Lower lobe of right lung (tissue), 2 donors: ENCODE results near the gene RECQL5. TPM values are rescaled to one million over a fixed set of nuclear protein-coding genes. Genes with fewer than 3 reads are reported as not detected.

Source experiments
- ATAC-seq, 2 donors: fragments of 200-7000 bp; cut with Tn5 transposase; one replicate each; pipeline ENCODE4 v1.9.1; 2020 to 2022; ENCODE audit warnings: mild to moderate bottlenecking in 2 of 2, moderate library complexity in 2 of 2
- DNase-seq: peaks from one replicate; pipeline ENCODE4 v3.0.0-alpha.2; 2020
- H3K27ac ChIP-seq: fragments of 200-600 bp; one replicate; pipeline ENCODE4 v1.8.0; 2022
- H3K27me3 ChIP-seq: fragments of 200-600 bp; one replicate; pipeline ENCODE4 v1.8.0; 2022; ENCODE audit warnings: low read depth
- H3K36me3 ChIP-seq: fragments of 200-600 bp; one replicate; pipeline ENCODE4 v1.8.0; 2022; ENCODE audit warnings: mild to moderate bottlenecking
- H3K4me1 ChIP-seq: fragments of 200-600 bp; one replicate; pipeline ENCODE4 v1.8.0; 2022
- H3K4me3 ChIP-seq: fragments of 200-600 bp; one replicate; pipeline ENCODE4 v1.8.0; 2022; ENCODE audit warnings: mild to moderate bottlenecking
- H3K9me3 ChIP-seq: fragments of 200-600 bp; one replicate; pipeline ENCODE4 v1.8.0; 2022
- intact Hi-C: fragments of 100-400 bp; cut with DNase I; formaldehyde crosslinking; loops from one replicate; pipeline ENCODE4 v1.11.0; 2022
- long read RNA-seq: library from polyadenylated mRNA; unstranded; transcript quantifications from one replicate; pipeline ENCODE4 v2.0.0, GENCODE V29; 2021
- total RNA-seq: library from RNA; stranded (reverse); fragmentation: NEBNext Ultra II Directional; extraction: Animal tissue kit (Norgen Biotek cat#: 25700); gene quantifications from one replicate; pipeline ENCODE4 v1.2.1, GENCODE V29; 2021
- TF ChIP-seq, protein P1 (sequence below): fragments of 200-600 bp; IDR thresholded peaks from one replicate; pipeline ENCODE4 v1.8.0; 2022; ENCODE audit warnings: antibody characterized with exemption, mild to moderate bottlenecking
- donor health status: DM: no; HTN: yes; CAD: no; lungs with severe emphysema.

RECQL5 gene
- total RNA-seq = 39.4 TPM
- long read RNA-seq, partial matches to known transcripts = 11 of 22 reads
- long read RNA-seq, other reads (novel, unspliced or antisense) = 6 of 22 reads

DNA sequence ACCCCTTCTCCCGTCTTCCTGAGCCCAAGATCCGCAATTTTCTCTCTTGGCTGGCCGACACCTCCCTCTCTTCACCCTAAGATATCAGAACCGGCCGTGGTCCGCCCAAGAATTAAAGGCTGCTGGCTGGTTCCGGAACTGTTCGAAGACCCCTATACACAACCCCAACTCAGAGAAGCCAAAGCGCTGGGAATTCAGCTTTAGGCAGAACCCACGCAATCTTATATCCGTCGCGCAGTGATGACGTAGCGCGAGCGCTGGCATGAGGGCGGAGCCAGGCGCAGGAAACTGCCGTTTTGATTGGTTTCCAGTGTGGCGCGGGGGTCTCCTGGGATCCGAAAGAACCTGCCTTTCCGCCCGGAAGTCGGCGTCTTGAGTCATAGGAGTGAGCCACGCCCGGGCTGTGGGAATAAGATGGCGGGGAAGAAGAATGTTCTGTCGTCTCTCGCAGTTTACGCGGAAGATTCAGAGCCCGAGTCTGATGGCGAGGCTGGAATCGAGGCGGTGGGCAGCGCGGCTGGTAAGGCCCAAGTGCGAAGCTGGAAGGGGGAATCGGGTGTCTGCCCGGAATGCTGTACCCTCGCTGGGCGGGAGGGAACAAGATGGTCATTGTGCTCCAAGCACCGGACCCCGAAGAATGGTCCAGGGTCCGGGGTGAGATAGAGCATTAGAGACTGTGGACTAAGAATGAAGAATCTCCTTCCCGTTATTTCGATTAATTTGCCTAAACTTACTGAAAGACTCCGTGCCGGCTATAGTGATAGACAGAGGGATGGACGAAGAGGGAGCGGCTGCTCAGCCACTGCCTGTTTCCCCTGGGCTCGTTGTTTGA lies at the start of gene RECQL5, which contains the start of gene SAP30BP:
RECQL5 (minus strand) TSS at position 196 of the 832 bp plus-strand sequence. CDS start 597 bp downstream, outside the sequence.
SAP30BP (plus strand) TSS at position 380 of the 832 bp plus-strand sequence; CDS start at position 415, 35 bp downstream.
- Histone ChIP-seq H3K9me3 (no peaks in the 10 kb centered on the region), H3K27me3 (no peaks in the 10 kb centered on the region), H3K4me3 (peak within 1 kb of the TSS; percentile 70), H3K36me3 (peaks cover 51% of the 10 kb centered on the region), H3K4me1 (peaks cover 28% of the 10 kb centered on the region), H3K27ac (peak within 1 kb of the TSS; percentile 92)
- TF ChIP-seq, protein P1, sequence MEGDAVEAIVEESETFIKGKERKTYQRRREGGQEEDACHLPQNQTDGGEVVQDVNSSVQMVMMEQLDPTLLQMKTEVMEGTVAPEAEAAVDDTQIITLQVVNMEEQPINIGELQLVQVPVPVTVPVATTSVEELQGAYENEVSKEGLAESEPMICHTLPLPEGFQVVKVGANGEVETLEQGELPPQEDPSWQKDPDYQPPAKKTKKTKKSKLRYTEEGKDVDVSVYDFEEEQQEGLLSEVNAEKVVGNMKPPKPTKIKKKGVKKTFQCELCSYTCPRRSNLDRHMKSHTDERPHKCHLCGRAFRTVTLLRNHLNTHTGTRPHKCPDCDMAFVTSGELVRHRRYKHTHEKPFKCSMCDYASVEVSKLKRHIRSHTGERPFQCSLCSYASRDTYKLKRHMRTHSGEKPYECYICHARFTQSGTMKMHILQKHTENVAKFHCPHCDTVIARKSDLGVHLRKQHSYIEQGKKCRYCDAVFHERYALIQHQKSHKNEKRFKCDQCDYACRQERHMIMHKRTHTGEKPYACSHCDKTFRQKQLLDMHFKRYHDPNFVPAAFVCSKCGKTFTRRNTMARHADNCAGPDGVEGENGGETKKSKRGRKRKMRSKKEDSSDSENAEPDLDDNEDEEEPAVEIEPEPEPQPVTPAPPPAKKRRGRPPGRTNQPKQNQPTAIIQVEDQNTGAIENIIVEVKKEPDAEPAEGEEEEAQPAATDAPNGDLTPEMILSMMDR = no peak
- intact Hi-C loops = no loop called here
- DNase-seq (peak; percentile 99), ATAC-seq (peak; percentile 100)

DNA sequence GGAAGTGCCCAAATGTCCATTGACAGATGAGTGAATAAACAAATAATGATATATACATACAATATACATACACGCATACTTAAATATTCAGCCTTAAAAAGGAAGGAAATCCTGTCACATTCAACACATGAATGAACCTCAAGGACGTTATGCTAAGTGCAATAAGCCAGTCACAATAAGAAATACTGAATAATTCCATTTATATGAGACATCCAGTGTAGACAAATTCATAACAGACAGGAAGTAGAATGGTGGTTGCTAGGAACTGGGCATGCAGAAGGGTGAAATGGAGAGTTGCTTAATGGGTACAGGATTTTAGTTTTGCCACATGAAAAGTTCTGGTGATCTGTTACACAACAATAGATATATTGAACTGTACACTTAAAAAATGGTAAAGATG lies 45.5 kb upstream of the RECQL5 start:
- H3K27ac ChIP-seq = no peak overlapping the region
- peaks cover 7% of the 10 kb centered on the region for H3K4me1 ChIP-seq
- no peak overlapping the region for H3K4me3 ChIP-seq
- no peak for DNase-seq
- H3K36me3 ChIP-seq = peaks cover 13% of the 10 kb centered on the region
- no peaks in the 10 kb centered on the region for H3K9me3 ChIP-seq
- TF ChIP-seq, protein P1 = no peak
- intact Hi-C loops = no loop called here
- peaks cover 4% of the 10 kb centered on the region for H3K27me3 ChIP-seq
- no peak for ATAC-seq

DNA sequence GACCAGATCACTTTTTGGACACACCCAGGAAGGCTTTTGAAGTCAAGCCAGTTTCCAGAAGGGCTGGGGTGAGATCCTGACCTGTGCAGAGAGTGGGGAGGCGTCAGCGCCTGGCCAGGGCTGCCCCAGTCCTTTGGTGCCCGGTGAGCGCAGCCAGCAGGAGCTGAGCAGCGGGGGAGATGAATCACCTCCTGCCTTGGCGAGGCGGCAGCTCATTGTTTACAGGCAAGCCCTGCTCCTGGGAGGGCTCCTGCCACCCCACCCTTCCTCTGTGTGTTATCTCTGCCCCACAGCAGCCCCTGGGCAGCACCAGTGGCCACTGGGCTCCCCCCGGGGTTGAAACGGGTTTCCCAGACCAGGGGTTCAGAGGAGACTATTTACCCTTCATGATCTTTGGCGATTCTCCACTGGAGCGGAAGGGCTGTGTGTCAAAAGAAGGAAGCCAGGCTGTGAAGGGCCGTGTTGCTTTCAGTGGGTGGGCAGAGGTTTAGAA lies 40.2 kb upstream of the RECQL5 start:
- TF ChIP-seq, protein P1 = no peak
- Histone ChIP-seq H3K36me3 (peaks cover 66% of the 10 kb centered on the region), H3K27me3 (no peaks in the 10 kb centered on the region), H3K4me1 (peaks cover 24% of the 10 kb centered on the region), H3K4me3 (no peak overlapping the region), H3K27ac (peak overlapping the region; percentile 33), H3K9me3 (no peaks in the 10 kb centered on the region)
- no peak for DNase-seq
- intact Hi-C loops = no loop called here
- ATAC-seq = peak; percentile 57

DNA sequence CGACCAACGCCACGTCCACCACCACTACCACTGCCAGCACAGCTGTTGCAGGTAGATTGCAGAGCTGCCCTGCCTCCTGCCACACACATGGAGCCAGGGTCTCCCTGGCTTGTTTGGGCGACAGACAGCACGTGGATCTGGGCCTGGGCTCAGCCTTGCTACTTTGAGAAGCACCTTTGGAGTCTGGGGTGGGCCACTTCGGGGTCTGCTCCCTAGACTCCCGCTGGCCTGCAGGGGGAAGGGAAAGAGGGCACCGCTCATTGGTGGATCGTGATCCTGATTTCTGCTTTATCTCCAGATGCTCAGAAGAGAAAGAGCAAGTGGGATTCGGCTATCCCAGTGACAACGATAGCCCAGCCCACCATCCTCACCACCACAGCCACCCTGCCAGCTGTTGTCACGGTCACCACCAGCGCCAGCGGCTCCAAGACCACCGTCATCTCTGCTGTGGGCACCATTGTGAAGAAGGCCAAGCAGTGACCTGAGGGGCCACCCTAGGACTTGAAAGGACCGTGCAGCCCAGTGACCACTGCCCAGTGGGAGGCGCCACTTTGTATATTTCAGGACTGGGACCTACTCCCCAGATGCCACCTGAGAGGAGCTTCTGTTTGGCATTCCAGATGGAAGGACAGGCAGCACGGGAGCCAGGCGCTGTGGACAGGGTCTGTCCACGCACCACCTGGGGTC lies 39.2 kb upstream of the RECQL5 start:
- TF ChIP-seq, protein P1 = no peak
- Histone ChIP-seq H3K4me1 (peaks cover 33% of the 10 kb centered on the region), H3K36me3 (peaks cover 76% of the 10 kb centered on the region), H3K9me3 (no peaks in the 10 kb centered on the region), H3K4me3 (no peak overlapping the region), H3K27me3 (no peaks in the 10 kb centered on the region), H3K27ac (no peak overlapping the region)
- DNase-seq (no peak), ATAC-seq (no peak)
- intact Hi-C loops = no loop called here

DNA sequence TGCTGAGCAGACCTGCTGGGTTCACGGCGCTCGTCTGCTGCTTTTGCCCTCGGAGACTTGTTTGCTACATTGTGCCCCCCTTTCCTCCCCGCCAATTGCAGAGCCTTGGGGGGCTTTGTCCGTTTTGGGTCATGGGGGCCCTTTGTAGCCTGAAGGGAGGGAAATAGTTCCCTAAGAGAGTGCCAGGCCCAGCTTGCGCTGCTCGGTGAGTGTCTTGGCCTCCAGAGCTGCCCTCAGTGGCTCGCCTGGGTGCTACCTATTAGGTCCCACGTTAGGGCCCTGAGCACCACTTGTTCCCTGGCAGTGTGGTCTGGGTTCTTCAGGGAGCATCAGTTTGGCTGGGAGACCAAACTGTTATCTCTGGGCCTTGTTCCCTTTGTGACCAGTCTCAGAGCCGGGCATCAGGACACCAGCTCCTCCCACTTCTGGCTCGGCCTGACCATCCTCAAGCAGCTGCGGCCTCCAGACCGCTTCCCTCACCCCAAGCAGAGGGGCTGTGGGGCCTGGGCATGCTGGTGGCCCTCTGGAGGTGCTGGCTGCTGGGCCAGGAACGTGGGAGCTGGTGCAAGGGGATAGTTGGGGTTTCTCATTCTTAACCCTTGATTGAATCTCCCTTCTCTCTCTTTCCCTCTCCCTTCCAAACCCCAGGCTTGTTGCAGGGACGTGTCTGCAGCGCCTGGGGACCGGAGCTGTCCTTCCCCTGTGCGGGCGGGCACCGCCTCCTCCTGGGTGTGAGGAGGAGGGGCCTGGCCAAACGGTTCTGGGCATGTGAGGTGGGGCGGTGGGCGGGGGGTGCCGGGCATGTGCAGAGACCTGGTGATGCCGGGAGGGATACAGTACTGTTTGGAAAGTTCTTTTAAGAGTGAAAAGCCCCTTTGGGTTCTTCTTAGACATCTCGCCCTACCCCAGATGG lies 38.3 kb upstream of the RECQL5 start:
- DNase-seq = no peak
- no peak overlapping the region for H3K27ac ChIP-seq
- intact Hi-C loops = no loop called here

More for the DNA sequence above, 38.3 kb upstream of the RECQL5 start:
- peaks cover 40% of the 10 kb centered on the region for H3K4me1 ChIP-seq
- no peaks in the 10 kb centered on the region for H3K9me3 ChIP-seq
- H3K4me3 ChIP-seq = no peak overlapping the region
- no peak for ATAC-seq
- TF ChIP-seq, protein P1 = no peak
- H3K27me3 ChIP-seq = no peaks in the 10 kb centered on the region
- H3K36me3 ChIP-seq = peaks cover 86% of the 10 kb centered on the region
